ENCODE results near the gene CCDC32.
"Not testable (repeated sequence)": the region's sequence is repeated elsewhere in the genome, so short reads cannot be mapped to it uniquely, and the experiment has no call there.

Gene CCDC32

DNA sequence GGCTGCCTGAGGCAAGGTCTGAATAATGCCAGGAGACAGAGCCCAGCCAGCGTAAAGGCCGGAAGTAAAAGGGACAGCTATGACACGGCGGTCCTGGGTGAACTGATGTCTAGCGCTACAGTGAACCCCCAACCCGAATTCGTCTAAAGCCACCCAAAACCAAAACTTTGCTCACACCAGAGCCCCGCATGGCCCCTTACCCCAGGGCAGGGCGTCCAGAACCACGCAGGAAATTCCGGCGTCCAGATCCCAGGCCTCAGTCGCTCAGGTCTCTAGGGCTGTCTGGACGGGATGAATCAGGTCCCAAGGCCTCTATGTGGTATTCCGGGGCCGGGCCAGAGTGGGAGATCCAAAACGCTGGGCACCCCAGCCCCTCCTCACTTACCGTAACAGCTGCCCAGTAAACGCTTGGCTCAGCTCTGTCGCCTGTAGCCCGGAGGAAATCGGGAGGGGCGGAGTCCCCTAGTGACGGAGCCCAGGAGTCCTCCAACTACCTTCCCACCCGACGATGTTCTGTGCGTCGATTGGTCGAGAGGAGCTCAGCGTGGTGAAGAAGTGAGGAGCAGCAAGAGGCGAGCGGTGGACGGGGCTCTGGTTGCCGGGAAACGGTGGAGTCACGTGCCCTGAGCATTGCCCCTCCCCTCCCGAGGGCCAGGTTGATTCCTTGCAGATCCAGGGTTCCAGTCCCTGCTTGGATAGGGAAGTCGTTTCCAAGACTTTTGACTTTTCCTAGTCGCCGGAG is at the start of gene CCDC32:
CCDC32 (minus strand) TSS at position 452 of the 742 bp plus-strand sequence. CDS start 2,027 bp downstream, outside the sequence.
- peak; percentile 98 for DNase-seq

DNA sequence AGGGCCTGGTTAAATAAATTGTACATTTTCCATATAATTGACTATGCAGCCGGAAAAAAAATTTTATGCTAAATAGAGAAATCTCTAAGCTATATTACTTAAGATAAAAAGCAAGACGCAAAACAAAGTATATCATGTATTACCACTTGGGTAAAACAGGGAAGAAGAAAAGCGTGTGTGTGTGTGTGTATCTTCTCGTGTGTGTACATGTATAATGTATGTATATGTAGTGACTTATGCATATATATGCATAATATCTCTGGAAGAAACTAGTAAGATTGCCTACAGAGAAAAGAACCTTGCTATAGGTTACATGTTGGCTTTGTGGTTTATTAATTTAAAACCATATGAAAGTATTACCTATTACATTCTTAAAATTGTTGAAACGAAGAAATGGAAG is 48.2 kb upstream of the CCDC32 start:
- DNase-seq, result no peak

DNA sequence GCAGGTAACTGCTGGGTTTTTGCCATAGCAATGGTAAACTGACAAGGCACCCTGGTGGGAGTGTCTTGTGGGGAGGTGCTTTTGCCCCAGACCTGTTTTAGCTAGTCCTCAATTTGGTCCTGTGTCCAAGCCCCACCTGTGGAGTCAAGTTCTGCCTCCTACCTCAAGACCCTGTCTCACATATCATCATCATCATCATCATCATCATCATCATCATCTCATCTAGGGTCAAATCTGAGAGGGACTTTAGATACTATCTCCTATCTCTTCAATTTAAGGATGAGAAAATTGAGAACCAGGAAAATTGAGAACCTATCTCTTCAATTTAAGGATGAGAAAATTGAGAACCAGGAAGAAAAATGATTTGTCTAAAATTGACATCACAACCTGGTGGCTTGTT is 39.1 kb upstream of the CCDC32 start:
- DNase-seq, result no peak

DNA sequence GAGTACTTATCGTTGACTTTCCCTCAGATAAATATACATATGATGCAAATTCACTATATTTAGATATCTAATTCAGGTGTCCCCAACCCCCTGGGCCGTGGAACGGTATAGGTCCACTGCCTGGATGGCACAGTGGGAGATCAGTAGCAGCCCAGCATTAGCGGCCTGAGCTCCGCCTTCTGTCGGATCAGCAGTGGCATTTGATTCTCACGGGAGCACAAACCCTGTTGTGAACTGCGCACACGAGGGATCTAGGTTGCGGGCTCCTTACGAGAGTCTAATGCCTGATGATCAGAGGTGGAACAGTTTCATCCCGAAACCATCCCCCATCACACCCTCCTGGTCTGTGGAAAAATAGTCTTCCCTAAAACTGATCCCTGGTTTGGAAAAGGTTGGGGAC is 36.1 kb upstream of the CCDC32 start:
- DNase-seq, result no peak

GRCh38 chr15:40598672-40599071 is 33.8 kb upstream of the CCDC32 start:
- DNase-seq, result no peak

GRCh38 chr15:40598126-40598525 is 33.3 kb upstream of the CCDC32 start:
- no peak for DNase-seq

GRCh38 chr15:40597024-40597423 is 32.2 kb upstream of the CCDC32 start:
- no peak for DNase-seq

GRCh38 chr15:40595773-40596172 is 30.9 kb upstream of the CCDC32 start:
- DNase-seq, result no peak

GRCh38 chr15:40595219-40595618 is 30.4 kb upstream of the CCDC32 start:
- DNase-seq, result no peak

- DNase-seq, result no peak
These were observed 29.6 kb upstream of the CCDC32 start for GRCh38 chr15:40594429-40594836.

DNA sequence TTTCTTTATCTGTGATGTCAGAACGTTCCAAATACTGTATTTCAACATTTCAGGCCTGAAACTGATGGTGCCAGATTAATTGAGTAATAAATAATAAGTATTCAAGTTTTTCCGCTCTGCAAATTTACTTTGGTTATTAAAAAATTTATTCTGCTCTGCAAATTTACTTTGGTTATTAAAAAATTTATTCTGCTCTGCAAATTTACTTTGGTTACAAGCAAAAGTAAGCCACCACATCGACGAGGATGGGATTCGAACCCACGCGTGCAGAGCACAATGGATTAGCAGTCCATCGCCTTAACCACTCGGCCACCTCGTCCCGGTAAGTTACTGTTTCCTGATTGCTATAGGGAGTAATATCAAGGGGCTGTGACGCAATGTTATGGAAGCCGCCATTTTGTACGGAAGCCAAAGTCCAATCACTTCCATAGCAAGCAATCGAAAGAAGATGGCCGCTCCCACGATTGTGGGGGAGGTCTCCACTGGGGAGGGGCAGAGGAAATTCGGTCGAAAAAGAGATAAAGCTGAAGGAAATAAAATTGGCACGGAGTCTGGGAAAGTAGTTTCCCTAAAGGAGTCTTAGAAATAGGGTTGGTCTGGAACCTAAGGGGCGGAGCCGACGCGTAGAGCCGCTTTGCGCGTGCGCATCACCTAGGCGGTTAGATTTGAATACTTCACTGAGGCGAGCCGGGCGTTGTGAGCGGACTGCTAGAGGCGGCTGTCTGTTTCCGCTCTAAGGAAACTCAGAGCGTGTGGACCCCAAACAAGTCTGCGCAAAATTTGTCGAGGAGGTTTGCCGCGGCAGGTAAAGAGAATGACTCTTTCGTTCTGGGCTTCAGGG is 29.0 kb upstream of the CCDC32 start, which contains the start of gene KNL1:
KNL1 (plus strand) TSS at position 662 of the 841 bp plus-strand sequence. CDS start 8,683 bp downstream, outside the sequence.
- peak; percentile 92 for DNase-seq

GRCh38 chr15:40593165-40593564 is 28.3 kb upstream of the CCDC32 start:
- DNase-seq, result no peak

- DNase-seq, result no peak
These were observed 26.5 kb upstream of the CCDC32 start for GRCh38 chr15:40591389-40591788.

GRCh38 chr15:40590667-40591050 is 25.8 kb upstream of the CCDC32 start:
- no peak for DNase-seq

DNA sequence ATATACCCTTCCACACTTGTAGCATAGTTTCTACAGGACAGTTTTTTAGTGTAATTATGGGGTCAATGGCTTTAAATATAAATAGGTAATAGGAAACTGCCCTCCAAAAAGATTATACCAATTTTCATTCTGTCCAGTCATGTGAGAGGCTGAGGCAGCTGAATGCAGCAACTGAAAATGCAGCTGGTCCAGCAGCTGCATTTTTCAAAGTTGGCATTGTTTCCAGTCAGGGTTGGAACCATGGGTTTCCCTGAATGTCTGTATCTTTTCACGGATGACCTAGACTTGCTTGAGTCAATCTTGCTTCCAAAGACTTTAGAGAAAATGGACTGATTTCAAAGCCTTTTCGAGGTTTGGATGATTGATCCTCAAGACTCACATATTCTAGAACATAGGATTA is 19.3 kb upstream of the CCDC32 start:
- no peak for DNase-seq

DNA sequence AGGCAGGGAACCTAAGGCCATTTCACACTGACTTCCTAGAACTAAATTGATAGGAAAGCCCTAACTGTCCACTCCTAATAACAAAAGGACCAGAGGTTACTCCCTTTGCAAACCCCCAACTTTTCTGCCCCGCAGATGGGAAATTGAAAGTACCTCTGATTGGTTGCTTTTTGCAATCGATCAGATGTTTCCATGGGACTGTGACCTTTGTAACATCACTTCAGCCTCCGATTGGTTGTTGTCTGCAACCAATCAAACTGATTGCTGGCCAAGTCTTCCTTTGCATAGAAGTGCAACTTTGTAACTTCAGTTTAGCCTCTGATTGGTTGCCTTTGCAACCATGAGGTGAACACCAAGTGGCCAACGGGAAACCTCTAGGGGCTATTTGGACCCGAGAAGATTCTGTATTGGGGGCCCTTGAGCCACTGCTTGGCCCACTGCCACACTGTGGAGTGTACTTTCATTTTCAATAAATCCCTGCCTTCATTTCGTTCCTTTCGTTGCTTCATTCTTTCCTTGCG is 17.9 kb upstream of the CCDC32 start:
- DNase-seq, result peak; percentile 49

- DNase-seq, result not testable (repeated sequence)
These were observed 17.0 kb upstream of the CCDC32 start for GRCh38 chr15:40581796-40582195.

- DNase-seq, result no peak
These were observed 14.1 kb upstream of the CCDC32 start for GRCh38 chr15:40578892-40579291.

DNA sequence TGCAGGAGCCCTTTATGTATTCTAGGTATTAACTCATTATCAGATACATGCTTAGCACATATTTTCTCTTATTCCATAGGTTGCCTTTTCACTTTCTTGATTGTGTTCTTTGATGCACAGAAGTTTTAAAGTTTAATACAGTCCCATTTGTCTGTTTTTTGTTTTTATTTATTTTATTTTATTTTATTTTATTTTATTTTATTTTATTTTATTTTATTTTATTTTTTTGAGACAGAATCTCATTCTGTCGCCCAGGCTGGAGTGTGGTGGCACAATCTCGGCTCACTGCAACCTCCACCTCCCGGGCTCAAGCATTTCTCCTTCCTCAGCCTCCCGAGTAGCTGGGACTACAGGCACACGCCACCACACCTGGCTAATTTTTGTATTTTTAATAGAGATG is 12.1 kb upstream of the CCDC32 start:
- not testable (repeated sequence) for DNase-seq

GRCh38 chr15:40575113-40575512 is 10.3 kb upstream of the CCDC32 start:
- DNase-seq, result no peak

DNA sequence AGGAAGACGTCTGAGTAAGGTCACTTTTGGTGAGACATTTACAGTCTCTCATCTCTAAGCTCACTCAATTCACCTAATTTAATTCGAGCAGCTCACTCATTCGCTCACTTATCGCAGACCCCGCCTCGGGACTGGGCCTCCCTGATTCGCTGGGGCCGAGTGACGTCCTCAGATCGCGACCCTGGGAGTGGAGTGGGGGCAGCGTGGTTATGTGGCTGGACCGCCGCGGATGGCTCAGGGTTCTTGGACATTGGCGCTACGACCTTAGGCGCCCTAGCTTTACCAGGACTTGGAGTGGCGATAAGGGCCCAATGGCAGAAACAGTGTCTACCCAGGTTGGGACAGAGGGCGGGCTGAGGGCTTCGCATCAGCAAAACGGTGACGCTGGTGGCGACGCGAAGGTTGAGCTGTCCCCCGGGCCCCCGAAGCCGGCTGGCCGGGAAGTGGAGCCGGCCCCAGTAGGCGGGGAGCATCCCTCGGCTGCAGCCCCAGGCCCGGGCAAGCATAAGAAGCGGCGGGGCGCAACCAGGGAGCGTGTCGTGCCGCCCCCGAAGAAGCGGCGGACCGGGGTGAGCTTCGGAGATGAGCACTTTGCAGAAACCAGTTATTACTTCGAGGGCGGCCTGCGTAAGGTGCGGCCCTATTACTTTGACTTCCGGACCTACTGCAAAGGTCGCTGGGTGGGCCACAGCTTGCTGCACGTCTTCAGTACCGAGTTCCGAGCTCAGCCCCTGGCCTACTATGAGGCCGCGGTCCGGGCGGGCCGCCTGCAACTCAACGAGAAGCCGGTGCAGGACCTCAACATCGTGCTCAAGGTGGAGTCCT is 4.5 kb upstream of the CCDC32 start, which contains the start of gene RPUSD2:
RPUSD2 (plus strand) TSS at position 171 of the 825 bp plus-strand sequence; CDS start at position 210, 39 bp downstream.
- DNase-seq, result peak; percentile 96

DNA sequence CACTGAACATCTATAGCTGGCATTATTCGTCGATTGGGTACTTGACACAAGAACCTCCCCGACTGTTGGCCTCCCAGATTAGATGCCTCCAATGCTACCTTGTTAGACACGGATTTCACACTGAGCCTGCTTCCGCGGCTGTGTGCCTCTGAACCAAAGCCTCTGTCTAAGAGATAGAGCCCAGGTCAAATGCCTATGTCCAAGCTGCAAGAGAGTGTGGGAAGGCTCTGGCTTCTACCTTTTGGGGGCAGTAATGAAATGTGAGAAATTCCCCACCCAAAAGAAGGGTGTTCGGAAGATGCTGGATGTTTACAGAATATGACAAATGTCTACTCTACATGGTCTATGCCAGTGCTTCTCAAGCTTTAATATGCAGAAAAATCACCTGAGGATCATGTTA is 2.3 kb upstream of the CCDC32 start:
- peak; percentile 32 for DNase-seq
